Iris pigment epithelial cell (primary cell): Measurements from ENCODE around the gene KIF26B.
A peak's percentile ranks its signal among the peaks of the same experiment; 100 is the strongest.
"Not testable (repeated sequence)": the region's sequence is repeated elsewhere in the genome, so short reads cannot be mapped to it uniquely, and the experiment has no call there.

Experiments
- DNase-seq: peaks from one replicate; pipeline ENCODE4 v3.0.0-alpha.2; 2011; ENCODE audit warnings: low read depth

Gene KIF26B

GRCh38 chr1:245652116-245652515 lies 497.3 kb downstream of the KIF26B start:
- DNase-seq, result no peak

- DNase-seq, result no peak
Observed at GRCh38 chr1:245652660-245653427, 498.1 kb downstream of the KIF26B start.

GRCh38 chr1:245654460-245655050 lies 499.8 kb downstream of the KIF26B start:
- no peak for DNase-seq

- DNase-seq, result no peak
Observed at GRCh38 chr1:245656189-245656717, 501.5 kb downstream of the KIF26B start.

- DNase-seq, result no peak
Observed at GRCh38 chr1:245657371-245657770, 502.6 kb downstream of the KIF26B start.

GRCh38 chr1:245663373-245663772 lies 508.6 kb downstream of the KIF26B start:
- no peak for DNase-seq

- no peak for DNase-seq
Observed at GRCh38 chr1:245663841-245664240, 509.1 kb downstream of the KIF26B start.

GRCh38 chr1:245666412-245666811 lies 511.6 kb downstream of the KIF26B start:
- DNase-seq, result no peak

GRCh38 chr1:245671349-245671748 lies 516.6 kb downstream of the KIF26B start:
- no peak for DNase-seq

GRCh38 chr1:245671966-245672767 lies 517.4 kb downstream of the KIF26B start:
- DNase-seq, result no peak

- not testable (repeated sequence) for DNase-seq
Observed at GRCh38 chr1:245672836-245673656, 518.3 kb downstream of the KIF26B start.

GRCh38 chr1:245673881-245674414 lies 519.2 kb downstream of the KIF26B start:
- DNase-seq, result peak; percentile 16

- no peak for DNase-seq
Observed at GRCh38 chr1:245677461-245678240, 522.9 kb downstream of the KIF26B start.

- DNase-seq, result no peak
Observed at GRCh38 chr1:245678860-245679411, 524.2 kb downstream of the KIF26B start.

- no peak for DNase-seq
Observed at GRCh38 chr1:245679821-245680780, 525.3 kb downstream of the KIF26B start.

- DNase-seq, result no peak
Observed at GRCh38 chr1:245682638-245683628, 528.1 kb downstream of the KIF26B start.

GRCh38 chr1:245683676-245684075 lies 528.9 kb downstream of the KIF26B start:
- DNase-seq, result no peak

- no peak for DNase-seq
Observed at GRCh38 chr1:245684166-245684565, 529.4 kb downstream of the KIF26B start.
